Measurements from ENCODE around the gene HOOK2.
A peak's percentile ranks its signal among the peaks of the same experiment; 100 is the strongest.

HOOK2 gene

DNA sequence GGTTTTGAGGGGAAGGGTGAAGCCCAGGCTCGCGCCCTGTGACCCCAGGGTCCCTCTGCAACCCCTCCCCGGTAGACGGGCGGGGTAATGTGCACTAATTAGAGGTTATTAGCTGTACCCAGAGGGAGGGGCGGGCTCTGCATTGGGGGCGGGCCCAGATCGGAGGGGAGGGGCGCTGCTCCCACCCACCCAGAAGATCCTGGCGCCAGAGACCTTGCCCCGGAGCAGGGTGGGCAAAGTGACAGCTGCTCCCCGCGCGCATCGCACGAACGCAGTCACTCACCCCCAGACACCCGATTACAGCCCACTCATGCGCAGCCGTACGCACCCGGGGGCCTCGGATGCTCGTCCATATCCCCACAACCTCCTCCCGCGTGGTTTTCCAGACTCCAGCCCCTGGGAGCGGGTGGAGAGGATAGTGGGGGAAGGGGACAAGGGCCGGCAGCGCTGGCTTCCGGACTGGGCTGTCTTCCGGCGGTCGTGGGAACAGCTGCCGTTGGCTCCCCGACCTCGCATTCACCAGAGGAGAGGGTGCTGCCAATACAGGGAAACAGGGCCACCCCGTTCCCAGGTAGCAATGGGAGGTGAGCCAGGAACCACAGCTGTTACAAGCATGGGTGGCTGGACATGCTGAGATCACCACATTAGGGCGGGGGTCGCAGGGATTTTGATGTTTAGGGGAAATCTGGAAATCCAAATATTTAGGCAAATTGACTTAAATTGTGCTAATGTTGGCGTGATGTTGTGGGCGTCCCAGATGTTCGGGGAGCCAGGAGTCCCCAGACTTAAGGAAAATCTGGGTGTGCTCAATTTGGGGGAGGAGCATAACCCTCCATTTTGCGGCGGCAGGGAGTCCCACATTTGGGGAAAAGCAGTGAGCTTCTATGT lies 2.9 kb upstream of the HOOK2 start:
- TF ChIP-seq, protein P1, sequence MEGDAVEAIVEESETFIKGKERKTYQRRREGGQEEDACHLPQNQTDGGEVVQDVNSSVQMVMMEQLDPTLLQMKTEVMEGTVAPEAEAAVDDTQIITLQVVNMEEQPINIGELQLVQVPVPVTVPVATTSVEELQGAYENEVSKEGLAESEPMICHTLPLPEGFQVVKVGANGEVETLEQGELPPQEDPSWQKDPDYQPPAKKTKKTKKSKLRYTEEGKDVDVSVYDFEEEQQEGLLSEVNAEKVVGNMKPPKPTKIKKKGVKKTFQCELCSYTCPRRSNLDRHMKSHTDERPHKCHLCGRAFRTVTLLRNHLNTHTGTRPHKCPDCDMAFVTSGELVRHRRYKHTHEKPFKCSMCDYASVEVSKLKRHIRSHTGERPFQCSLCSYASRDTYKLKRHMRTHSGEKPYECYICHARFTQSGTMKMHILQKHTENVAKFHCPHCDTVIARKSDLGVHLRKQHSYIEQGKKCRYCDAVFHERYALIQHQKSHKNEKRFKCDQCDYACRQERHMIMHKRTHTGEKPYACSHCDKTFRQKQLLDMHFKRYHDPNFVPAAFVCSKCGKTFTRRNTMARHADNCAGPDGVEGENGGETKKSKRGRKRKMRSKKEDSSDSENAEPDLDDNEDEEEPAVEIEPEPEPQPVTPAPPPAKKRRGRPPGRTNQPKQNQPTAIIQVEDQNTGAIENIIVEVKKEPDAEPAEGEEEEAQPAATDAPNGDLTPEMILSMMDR (IDR thresholded peaks at IDR 0.05; ENCODE audit: borderline replicate concordance, insufficient read depth, low read depth, low read length) = no peak
- H3K4me3 ChIP-seq (ENCODE audit: low read depth, low read length) = peak overlapping the region; percentile 51

DNA sequence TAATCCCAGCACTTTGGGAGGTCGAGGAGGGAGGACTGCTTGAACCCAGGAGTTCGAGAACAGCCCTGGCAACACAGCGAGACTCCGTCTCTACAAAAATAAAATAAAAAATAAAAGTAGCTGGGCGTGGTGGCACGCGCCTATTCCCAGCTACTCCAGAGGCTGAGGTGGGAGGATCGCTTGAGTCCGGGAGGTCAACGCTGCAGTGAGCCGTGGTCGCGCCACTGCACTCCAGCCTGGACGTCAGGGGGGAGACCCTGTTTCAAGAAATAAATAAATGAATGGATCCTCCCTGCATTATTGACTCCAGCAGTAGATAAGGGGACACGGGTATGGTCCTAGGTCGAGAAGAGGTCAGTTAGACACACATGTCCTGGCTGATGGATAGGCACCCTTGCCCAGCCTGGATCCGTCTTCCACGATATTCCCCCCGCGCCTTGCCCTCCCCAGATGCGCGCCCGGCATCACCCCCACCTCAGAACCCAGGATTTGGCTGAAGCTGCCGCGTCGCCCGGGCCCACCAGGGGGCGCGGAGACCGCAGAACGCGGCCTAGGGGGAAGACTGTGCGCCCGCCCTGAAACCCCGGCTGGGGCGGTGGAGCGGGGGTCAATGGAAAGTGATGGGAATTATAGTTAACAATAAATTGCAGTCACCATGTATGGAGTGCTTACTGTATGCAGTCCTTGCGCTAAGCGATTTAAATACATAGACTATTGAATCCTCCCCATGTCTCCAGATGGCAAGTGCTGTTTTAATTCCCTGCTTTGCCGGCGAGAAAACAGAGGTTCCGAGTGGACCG lies 2.1 kb upstream of the HOOK2 start:
- TF ChIP-seq, protein P1 (IDR thresholded peaks at IDR 0.05; ENCODE audit: borderline replicate concordance, insufficient read depth, low read depth, low read length) = peak; percentile 95

DNA sequence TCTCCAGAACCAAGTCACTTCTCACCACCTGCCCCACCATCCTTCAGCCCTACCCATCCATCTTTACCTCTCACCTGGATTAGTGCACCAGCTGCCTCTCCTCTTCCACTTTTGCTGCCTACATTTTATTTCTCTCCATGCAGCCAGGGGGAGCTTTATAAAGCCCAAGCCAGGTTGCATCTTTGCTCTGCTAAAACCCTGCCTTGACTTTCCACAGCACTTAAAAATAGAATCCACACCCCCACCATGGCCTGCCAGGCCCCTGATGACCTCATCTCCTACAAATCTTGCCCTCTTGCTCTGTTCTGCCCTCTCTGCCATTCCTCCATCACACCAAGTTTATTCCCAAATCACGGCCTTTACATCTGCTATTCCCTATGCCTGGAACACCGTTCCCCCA lies 1.8 kb downstream of the HOOK2 start:
- H3K4me3 ChIP-seq (ENCODE audit: low read depth, low read length) = no peak overlapping the region
- TF ChIP-seq, protein P1 (IDR thresholded peaks at IDR 0.05; ENCODE audit: borderline replicate concordance, insufficient read depth, low read depth, low read length) = 0 out of 2 replicates have a peak, but pooled peaks have one; percentile 18

More for the DNA sequence above, 2.1 kb upstream of the HOOK2 start:
- H3K4me3 ChIP-seq (ENCODE audit: low read depth, low read length) = peak overlapping the region; percentile 51

DNA sequence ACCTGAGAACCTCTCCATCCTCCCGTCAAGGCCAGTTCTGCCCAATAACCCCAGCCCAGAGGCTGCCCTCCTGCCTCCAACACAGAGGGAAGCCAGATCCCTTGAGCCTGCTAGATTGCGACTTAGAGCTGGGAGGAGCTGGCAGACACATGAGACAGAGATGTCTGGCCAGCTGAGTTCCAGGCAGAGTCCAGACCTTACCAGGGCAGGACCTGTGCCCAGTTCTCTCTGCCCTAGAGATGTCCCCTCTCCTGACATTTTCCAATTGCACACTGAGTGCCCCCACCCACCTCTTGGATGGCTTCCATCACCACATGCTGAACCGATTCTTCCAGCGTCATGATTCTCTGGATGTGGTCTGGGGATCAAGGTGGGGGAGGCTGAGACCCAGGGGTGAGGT lies 3.0 kb downstream of the HOOK2 start:
- H3K4me3 ChIP-seq (ENCODE audit: low read depth, low read length) = no peak overlapping the region
- TF ChIP-seq, protein P1 (IDR thresholded peaks at IDR 0.05; ENCODE audit: borderline replicate concordance, insufficient read depth, low read depth, low read length) = no peak

DNA sequence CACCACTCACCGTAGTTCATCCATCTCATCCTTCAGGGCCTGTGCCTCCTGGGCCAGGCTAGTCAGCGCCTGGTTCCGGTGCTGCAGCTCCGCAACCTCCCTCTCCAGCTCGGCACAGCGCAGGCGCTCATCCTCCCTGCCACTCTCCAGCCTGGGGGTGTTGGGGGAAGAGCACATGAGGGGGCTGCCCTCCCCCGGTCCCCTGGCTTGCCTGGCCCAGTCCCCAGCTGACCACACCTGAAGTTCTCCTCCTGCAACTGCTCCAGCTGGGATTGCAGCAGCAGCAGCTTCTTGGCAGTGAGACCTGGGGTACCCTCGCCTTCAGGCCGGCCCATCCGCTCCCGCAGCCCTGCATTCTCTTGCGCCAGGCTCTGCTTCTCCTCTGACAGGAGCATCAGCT lies 4.4 kb downstream of the HOOK2 start:
- TF ChIP-seq, protein P1 (IDR thresholded peaks at IDR 0.05; ENCODE audit: borderline replicate concordance, insufficient read depth, low read depth, low read length) = no peak
- no peak overlapping the region for H3K4me3 ChIP-seq (ENCODE audit: low read depth, low read length)

DNA sequence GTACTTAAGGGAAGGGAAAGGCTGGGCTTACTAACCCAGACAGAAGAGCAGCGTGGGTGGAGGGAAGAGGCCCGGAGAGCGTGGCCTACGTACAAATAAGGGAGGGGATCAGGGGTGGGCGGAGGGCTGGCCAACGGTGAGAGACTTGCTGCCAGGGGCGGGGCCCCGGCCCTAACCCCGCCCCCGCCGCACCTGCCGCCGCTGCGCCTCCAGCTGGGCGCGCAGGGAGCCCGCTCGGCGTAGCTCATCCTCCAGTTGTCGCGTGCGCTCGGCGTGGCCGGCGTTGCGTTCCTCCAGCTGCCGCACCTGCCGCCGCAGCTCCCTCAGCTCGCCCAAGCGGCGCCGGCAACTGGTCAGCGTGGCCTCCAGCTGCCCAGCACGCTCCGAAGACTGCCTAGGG lies 5.7 kb downstream of the HOOK2 start:
- TF ChIP-seq, protein P1 (IDR thresholded peaks at IDR 0.05; ENCODE audit: borderline replicate concordance, insufficient read depth, low read depth, low read length) = no peak
- H3K4me3 ChIP-seq (ENCODE audit: low read depth, low read length) = no peak overlapping the region
